Globus pallidus (tissue), 1 donor: Measurements from ENCODE around the gene ZNF611.
"Not testable (repeated sequence)": the region's sequence is repeated elsewhere in the genome, so short reads cannot be mapped to it uniquely, and the experiment has no call there.

Source experiments
- DNase-seq: peaks from one replicate; pipeline ENCODE4 v3.0.0-alpha.2; 2015; ENCODE audit warnings: low spot score

Gene ZNF611

GRCh38 chr19:52716522-52716921 lies 18.3 kb downstream of the ZNF611 start:
- no peak for DNase-seq

- not testable (repeated sequence) for DNase-seq
Measured at GRCh38 chr19:52715902-52716301, 18.9 kb downstream of the ZNF611 start.

GRCh38 chr19:52715330-52715729 lies 19.5 kb downstream of the ZNF611 start:
- DNase-seq, result not testable (repeated sequence)

- not testable (repeated sequence) for DNase-seq
Measured at GRCh38 chr19:52713051-52713450, 21.8 kb downstream of the ZNF611 start.

GRCh38 chr19:52711661-52712060 lies 23.2 kb downstream of the ZNF611 start:
- not testable (repeated sequence) for DNase-seq

- no peak for DNase-seq
Measured at GRCh38 chr19:52710538-52710937, 24.3 kb downstream of the ZNF611 start.

- DNase-seq, result not testable (repeated sequence)
Measured at GRCh38 chr19:52705615-52706014, 29.2 kb downstream of the ZNF611 start.

GRCh38 chr19:52703917-52704316 lies 30.9 kb downstream of the ZNF611 start:
- no peak for DNase-seq

- no peak for DNase-seq
Measured at GRCh38 chr19:52700673-52701072, 34.2 kb downstream of the ZNF611 start.

- peak; percentile 18 for DNase-seq
Measured at GRCh38 chr19:52699555-52699954, 35.3 kb downstream of the ZNF611 start.

- DNase-seq, result no peak
Measured at GRCh38 chr19:52695996-52696395, 38.8 kb downstream of the ZNF611 start.

GRCh38 chr19:52694921-52695320 lies 39.9 kb downstream of the ZNF611 start:
- DNase-seq, result no peak

- DNase-seq, result not testable (repeated sequence)
Measured at GRCh38 chr19:52694281-52694680, 40.6 kb downstream of the ZNF611 start.

GRCh38 chr19:52692431-52693008 lies 42.3 kb downstream of the ZNF611 start:
- no peak for DNase-seq

GRCh38 chr19:52691737-52692136 lies 43.1 kb downstream of the ZNF611 start:
- no peak for DNase-seq

- no peak for DNase-seq
Measured at GRCh38 chr19:52691215-52691610, 43.6 kb downstream of the ZNF611 start.

GRCh38 chr19:52690369-52691214 lies 44.3 kb downstream of the ZNF611 start:
- DNase-seq, result peak; percentile 88

- no peak for DNase-seq
Measured at GRCh38 chr19:52689843-52690368, 44.9 kb downstream of the ZNF611 start.

GRCh38 chr19:52688925-52689796 lies 45.7 kb downstream of the ZNF611 start:
- not testable (repeated sequence) for DNase-seq

GRCh38 chr19:52688335-52688734 lies 46.5 kb downstream of the ZNF611 start:
- no peak for DNase-seq

- no peak for DNase-seq
Measured at GRCh38 chr19:52687684-52688083, 47.2 kb downstream of the ZNF611 start.

- DNase-seq, result no peak
Measured at GRCh38 chr19:52685811-52686210, 49.0 kb downstream of the ZNF611 start.
